Hematopoietic multipotent progenitor cell treated with erythropoietin and hydrocortisone succinate and interleukin-3 and kit ligand, for 17 days (in vitro differentiated cells): ENCODE data around the gene STPG2.

Source experiments
- DNase-seq: peaks from one replicate; pipeline ENCODE4 v3.0.0-alpha.2; 2015; ENCODE audit warnings: low spot score

The STPG2 gene

DNA sequence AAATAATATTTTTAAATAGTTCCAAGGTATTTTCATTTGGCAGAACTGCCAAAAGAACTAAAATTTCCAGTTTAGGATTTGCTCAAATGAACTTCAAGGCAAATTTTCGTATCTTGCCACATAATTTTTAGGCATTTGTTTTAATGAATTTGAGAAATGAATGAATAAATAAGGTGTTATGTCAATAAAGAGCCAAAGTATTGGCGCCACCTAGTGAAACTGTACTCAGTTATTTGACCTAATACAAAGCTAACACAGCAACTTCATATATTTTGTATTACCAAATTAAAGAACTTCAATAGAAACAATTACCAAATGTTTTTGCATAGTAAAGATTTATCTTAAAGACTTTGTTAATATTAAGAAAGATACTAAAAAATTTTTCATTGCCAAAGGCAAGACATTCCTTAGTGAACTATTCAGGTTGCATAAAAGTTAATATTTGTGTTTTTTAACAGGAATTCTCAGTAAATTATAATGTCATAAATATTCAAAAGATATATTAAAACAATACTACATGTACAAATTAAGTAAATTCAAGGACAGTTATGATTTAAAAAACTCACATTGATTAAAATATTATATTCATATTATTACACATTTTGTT, 50.3 kb downstream of the STPG2 start:
- no peak for DNase-seq

DNA sequence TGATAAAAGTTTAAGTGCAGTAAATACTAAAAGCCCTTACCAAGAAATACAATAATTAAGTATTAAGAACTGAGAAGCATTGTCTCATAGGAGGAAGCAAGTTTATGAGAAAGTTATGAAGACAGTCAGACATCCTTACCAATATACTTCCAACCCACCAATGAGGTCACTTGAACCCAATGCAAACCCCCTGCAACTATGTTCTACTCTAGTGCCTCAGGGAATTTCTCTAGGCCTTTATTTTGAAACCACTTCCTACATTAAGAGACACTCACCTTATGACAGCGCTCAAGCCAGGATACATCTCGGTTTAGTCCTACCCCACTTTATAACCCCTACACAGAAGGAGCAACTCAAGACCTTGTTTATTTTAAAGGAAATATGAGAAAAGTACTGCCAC, 61.3 kb downstream of the STPG2 start:
- no peak for DNase-seq

GRCh38 chr4:98068495-98068894, 74.8 kb downstream of the STPG2 start:
- no peak for DNase-seq

GRCh38 chr4:98055800-98056501, 87.3 kb downstream of the STPG2 start:
- no peak for DNase-seq

- DNase-seq = no peak
Observed at GRCh38 chr4:98046665-98047064, 96.6 kb downstream of the STPG2 start.

- no peak for DNase-seq
Observed at GRCh38 chr4:98030059-98030458, 113.2 kb downstream of the STPG2 start.

GRCh38 chr4:98027827-98028226, 115.4 kb downstream of the STPG2 start:
- no peak for DNase-seq

DNA sequence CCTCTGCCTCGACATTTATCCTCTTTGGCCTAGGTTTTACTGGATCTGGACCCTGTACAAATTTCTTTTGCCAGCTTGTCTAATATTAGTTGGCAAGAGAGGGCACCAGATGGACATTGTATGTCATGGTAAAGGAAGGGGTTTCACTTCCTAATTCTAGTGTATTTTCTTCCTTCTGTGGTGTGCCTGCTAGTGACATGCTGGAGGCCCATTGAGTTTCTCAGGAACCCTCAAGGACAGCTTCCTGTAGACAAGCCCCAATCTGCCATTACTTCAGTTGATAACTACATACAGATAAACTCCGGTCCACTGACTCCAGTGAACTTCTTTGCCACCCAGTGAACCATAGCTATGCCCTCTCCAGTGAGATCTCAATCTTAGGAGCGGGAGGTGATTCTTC, 116.9 kb downstream of the STPG2 start:
- no peak for DNase-seq

DNA sequence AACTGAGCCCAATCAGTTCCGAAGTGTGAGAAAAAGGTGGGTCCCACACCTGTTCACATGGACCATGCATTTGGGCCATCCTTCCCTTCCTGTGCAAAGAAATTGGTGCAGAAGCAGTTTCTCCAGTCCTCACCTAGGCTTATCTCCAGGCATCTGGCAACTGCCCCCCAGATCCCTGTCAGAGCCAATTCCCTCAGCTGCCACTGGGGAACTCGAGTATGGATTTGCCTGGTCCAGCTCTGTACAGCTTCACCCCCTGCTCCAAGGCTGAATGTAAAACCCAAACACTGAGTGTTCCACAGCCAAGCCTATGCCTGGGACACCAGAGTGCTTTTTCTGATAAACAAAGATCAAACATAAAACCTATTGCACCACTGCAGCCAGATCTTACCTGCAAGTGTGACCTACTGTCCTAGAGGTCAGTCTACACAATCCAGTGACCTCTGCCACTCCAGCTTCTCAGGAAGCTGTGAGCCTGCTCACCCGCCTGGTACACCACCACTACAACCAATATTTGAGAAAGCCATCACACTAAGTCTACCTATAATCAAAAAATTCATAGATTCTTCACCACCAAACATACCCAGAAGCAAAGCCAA, 136.4 kb downstream of the STPG2 start:
- no peak for DNase-seq

- DNase-seq = no peak
Observed at GRCh38 chr4:98006060-98006459, 137.2 kb downstream of the STPG2 start.

- no peak for DNase-seq
Observed at GRCh38 chr4:98000940-98001339, 142.3 kb downstream of the STPG2 start.

DNA sequence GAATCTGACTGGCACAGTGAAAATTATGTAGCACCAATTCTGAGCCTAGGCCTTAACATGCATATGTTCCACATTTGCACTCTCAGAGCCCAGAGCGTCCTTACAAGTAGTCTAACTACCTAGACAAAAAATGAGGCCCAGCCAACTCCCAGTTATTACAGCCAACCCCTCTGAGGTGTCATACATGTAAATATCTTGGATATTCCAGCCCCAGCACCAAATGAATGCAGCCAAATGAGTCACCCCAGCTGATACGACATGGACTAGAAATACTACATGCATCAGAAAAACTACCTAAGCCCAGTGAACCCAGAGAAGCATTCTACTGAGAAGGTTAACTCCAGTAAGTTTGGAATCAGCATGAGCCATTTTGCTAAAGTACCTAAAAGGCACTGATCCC, 145.1 kb downstream of the STPG2 start:
- no peak for DNase-seq

- DNase-seq = no peak
Observed at GRCh38 chr4:97994765-97995465, 148.4 kb downstream of the STPG2 start.

DNA sequence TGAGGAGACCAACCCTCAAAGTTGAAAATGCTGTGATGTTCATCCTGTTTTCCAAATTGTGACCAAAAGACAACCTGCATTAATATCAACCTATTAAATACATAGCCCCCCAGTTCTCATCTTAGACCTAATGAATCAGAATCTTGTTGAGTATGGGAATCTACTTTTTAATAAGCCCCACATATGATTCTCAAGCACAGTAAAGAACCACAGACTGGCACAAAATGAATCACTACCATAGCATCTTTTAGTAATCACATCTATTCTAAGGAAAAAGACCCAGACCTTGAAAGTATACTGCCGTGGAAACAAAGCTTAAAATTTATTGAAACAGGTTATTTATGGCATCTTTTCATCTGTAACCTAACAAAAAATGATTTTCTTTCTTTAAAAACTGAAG, 152.9 kb downstream of the STPG2 start:
- no peak for DNase-seq

DNA sequence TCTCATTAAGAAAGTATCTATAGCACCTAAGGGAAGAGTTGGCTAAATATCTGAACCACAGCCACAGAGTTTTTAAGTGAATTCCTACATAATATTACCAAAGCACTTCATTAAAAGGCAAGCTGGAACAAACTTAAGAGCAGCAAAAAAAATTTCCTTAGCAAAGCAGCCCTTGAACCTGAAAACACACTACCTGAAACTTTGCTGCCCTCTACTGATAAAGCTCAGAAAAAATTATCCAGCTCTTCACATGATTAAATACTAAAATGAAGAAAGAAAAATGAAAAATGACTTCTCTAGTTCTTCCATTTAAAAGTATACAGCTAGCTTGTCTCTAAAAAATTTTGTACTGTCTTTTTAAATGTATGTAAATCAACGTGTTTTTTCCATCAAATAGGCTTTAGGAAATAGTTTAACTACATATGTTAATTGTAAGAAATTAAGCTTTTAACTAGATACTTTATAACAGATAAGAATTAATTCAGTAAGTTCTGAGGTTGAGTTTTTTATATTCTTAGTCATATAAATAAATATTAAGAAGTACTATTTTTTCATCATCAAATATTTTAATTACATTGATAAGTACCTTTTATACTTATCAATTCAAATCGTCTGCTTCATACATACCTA, 156.1 kb downstream of the STPG2 start:
- DNase-seq = no peak

GRCh38 chr4:97984545-97985131, 158.6 kb downstream of the STPG2 start:
- DNase-seq = no peak

GRCh38 chr4:97978791-97979488, 164.3 kb downstream of the STPG2 start:
- no peak for DNase-seq

GRCh38 chr4:97953171-97953941, 189.9 kb downstream of the STPG2 start:
- no peak for DNase-seq

DNA sequence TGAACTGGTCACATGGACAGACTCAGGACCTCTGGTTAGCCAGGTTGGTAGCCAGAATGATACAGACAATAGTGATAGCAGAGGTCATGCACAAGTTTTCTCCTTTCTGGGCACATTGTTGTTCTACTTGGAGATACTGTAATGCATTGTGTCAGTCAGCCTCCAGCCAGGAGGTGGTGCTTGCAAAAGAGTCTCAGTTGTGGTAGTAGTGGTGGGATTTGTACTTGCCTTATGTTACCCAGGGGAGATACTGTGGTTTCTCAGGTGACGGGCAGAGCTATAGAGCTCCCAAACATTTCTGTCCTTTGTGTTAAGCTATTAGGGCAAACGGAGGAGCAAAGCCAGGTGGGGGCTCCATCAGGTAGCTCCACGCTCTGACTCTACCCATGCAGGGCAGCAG, 190.5 kb downstream of the STPG2 start:
- DNase-seq = no peak

DNA sequence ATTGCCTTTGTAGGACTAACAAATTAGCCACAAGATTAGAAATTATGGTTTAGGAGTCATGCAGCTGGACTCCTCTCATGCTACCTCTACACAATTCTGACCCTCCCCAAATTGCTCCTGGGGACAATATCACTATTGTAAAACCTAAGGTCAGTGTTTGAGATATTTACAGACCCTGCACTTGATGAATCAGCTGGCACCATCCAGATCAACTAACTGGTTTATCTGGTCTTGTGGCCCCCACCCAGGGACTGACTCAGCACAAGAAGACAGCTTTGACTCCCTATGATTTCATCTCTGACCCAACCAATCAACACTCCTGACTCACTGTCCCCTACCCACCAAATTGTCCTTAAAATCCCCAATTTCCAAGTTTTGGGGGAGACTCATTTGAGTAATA, 192.4 kb downstream of the STPG2 start:
- DNase-seq = no peak

- no peak for DNase-seq
Observed at GRCh38 chr4:97942951-97943350, 200.3 kb downstream of the STPG2 start.
